Uterus (tissue), 4 donors: Measurements from ENCODE around the gene PHTF2. TPM values are rescaled to one million over a fixed set of nuclear protein-coding genes. Genes with fewer than 3 reads are reported as not detected.

Source experiments
- DNase-seq, 2 donors: peaks; one replicate each; pipeline ENCODE4 v3.0.0-alpha.2; 2019 to 2020
- H3K27ac ChIP-seq, 2 donors: fragments of 200-600 bp; sonication (generic); 1 replicate in 1 of 2; 2 replicates in 1 of 2; pipeline ENCODE4 v1.5.1; 2016 to 2018
- H3K27me3 ChIP-seq, 2 donors: fragments of 200-600 bp; sonication (generic); one replicate each; pipeline ENCODE4 v1.5.1; 2018 to 2019; ENCODE audit warnings: control low read depth in 1 of 2
- H3K36me3 ChIP-seq, 2 donors: fragments of 200-600 bp; sonication (generic); one replicate each; pipeline ENCODE4 v1.5.1; 2019; ENCODE audit warnings: control low read depth in 1 of 2
- H3K4me1 ChIP-seq, 2 donors: fragments of 200-600 bp; sonication (generic); one replicate each; pipeline ENCODE4 v1.5.1; 2018 to 2019; ENCODE audit warnings: control low read depth in 1 of 2
- H3K4me3 ChIP-seq, 2 donors: fragments of 200-600 bp; sonication (generic); 1 replicate in 1 of 2; 2 replicates in 1 of 2; pipeline ENCODE4 v1.5.1; 2018 to 2019; ENCODE audit warnings: mild to moderate bottlenecking in 1 of 2
- H3K9me3 ChIP-seq, 2 donors: fragments of 200-600 bp; sonication (generic); one replicate each; pipeline ENCODE4 v1.5.1; 2019; ENCODE audit warnings: control low read depth in 1 of 2
- CTCF ChIP-seq, 4 experiments: fragments of 200-600 bp in 2 of 4; fragments of 450-650 bp in 2 of 4; sonication (generic) in 2 of 4; IDR thresholded peaks; one replicate each; pipeline ENCODE4 v1.5.1; 2016 to 2019; ENCODE audit warnings: antibody characterized with exemption in 4 of 4, mild to moderate bottlenecking in 2 of 4, moderate library complexity in 1 of 4
- POLR2A ChIP-seq, 2 donors: fragments of 450-650 bp; IDR thresholded peaks; one replicate each; pipeline ENCODE4 v1.6.1; 2016; ENCODE audit warnings: antibody characterized with exemption in 2 of 2, mild to moderate bottlenecking in 1 of 2, moderate library complexity in 1 of 2
- intact Hi-C: fragments of 100-400 bp; cut with DNase I; formaldehyde crosslinking; loops from one replicate; pipeline ENCODE4 v1.15.1; 2023; ENCODE audit warnings: low total_unique reads
- total RNA-seq, 4 donors: library from RNA; depleted of rRNA in 3 of 4; stranded (reverse); fragments of >200 nt in 3 of 4; gene quantifications; one replicate each; pipeline versions ENCODE4 v1.1.0 to v1.2.4, GENCODE V29; 2014 to 2023
- donor health status: DM: yes; HTN: yes; CAD: no.

Gene PHTF2
- total RNA-seq, 4 donors from 2014 or later, result 6.4 to 54.8 (median 24.7) TPM

GRCh38 chr7:77843194-77843593, 44.6 kb downstream of the PHTF2 start:
- Histone ChIP-seq H3K9me3 (no peaks in the 10 kb centered on the region), H3K27ac (no peak overlapping the region), H3K27me3 (no peaks in the 10 kb centered on the region), H3K4me3 (no peak overlapping the region), H3K36me3 (no peaks in the 10 kb centered on the region), H3K4me1 (no peaks in the 10 kb centered on the region)
- DNase-seq, result no peak
- intact Hi-C loops, result no loop called here
- TF ChIP-seq POLR2A (IDR thresholded peaks at IDR 0.05), result no peak
- no peak for TF ChIP-seq CTCF (IDR thresholded peaks at IDR 0.05)

- TF ChIP-seq CTCF (IDR thresholded peaks at IDR 0.05), result no peak
- TF ChIP-seq POLR2A (IDR thresholded peaks at IDR 0.05), result no peak
- no peak overlapping the region for H3K4me3 ChIP-seq
- no peaks in the 10 kb centered on the region for H3K27me3 ChIP-seq
- H3K9me3 ChIP-seq, result no peaks in the 10 kb centered on the region
- no peaks in the 10 kb centered on the region for H3K36me3 ChIP-seq
- no peak for DNase-seq
- H3K4me1 ChIP-seq, result no peaks in the 10 kb centered on the region
- no peak overlapping the region for H3K27ac ChIP-seq
- intact Hi-C loops, result no loop called here
Measured at GRCh38 chr7:77846317-77847092, 47.9 kb downstream of the PHTF2 start.

GRCh38 chr7:77855371-77856083, 57.0 kb downstream of the PHTF2 start:
- Histone ChIP-seq H3K4me1 (no peaks in the 10 kb centered on the region), H3K27me3 (no peaks in the 10 kb centered on the region), H3K4me3 (no peak overlapping the region), H3K36me3 (no peaks in the 10 kb centered on the region), H3K9me3 (no peaks in the 10 kb centered on the region), H3K27ac (no peak overlapping the region)
- no peak for TF ChIP-seq POLR2A (IDR thresholded peaks at IDR 0.05)
- TF ChIP-seq CTCF (IDR thresholded peaks at IDR 0.05), result no peak
- intact Hi-C loops, result no loop called here
- no peak for DNase-seq

GRCh38 chr7:77858278-77858677, 59.7 kb downstream of the PHTF2 start:
- no peaks in the 10 kb centered on the region for H3K27me3 ChIP-seq
- no peaks in the 10 kb centered on the region for H3K4me1 ChIP-seq
- no peak overlapping the region for H3K4me3 ChIP-seq
- intact Hi-C loops, result no loop called here
- no peaks in the 10 kb centered on the region for H3K9me3 ChIP-seq
- DNase-seq, result no peak
- H3K36me3 ChIP-seq, result no peaks in the 10 kb centered on the region
- no peak for TF ChIP-seq CTCF (IDR thresholded peaks at IDR 0.05)
- no peak for TF ChIP-seq POLR2A (IDR thresholded peaks at IDR 0.05)
- no peak overlapping the region for H3K27ac ChIP-seq

GRCh38 chr7:77859343-77859742, 60.8 kb downstream of the PHTF2 start:
- Histone ChIP-seq H3K4me3 (no peak overlapping the region), H3K27me3 (no peaks in the 10 kb centered on the region), H3K27ac (no peak overlapping the region), H3K4me1 (no peaks in the 10 kb centered on the region), H3K9me3 (no peaks in the 10 kb centered on the region), H3K36me3 (no peaks in the 10 kb centered on the region)
- DNase-seq, result no peak
- TF ChIP-seq CTCF (IDR thresholded peaks at IDR 0.05) (no peak), POLR2A (IDR thresholded peaks at IDR 0.05) (no peak)
- intact Hi-C loops, result no loop called here
